HG03196 (cell line): Measurements from ENCODE around the gene YRDC.

Experiments
- ATAC-seq: cut with Tn5 transposase; IDR thresholded peaks from one replicate; pipeline ENCODE4 v1.9.1; 2021; ENCODE audit not compliant: unreplicated experiment

Gene YRDC

GRCh38 chr1:37807555-37808368 is at the start of gene YRDC, which contains the start of gene C1orf122:
Gene YRDC (minus strand): TSS chr1:37808208. CDS start chr1:37808180, 28 bp downstream.
Gene C1orf122 (plus strand): TSS chr1:37807790. CDS start chr1:37808405, 615 bp downstream.
- ATAC-seq, result peak; percentile 83

GRCh38 chr1:37854406-37854805 is 46.4 kb upstream of the YRDC start:
- no peak for ATAC-seq

- ATAC-seq, result no peak
These were observed 45.1 kb upstream of the YRDC start for GRCh38 chr1:37853157-37853556.

- ATAC-seq, result no peak
These were observed 43.8 kb upstream of the YRDC start for GRCh38 chr1:37851782-37852210.

- no peak for ATAC-seq
These were observed 43.3 kb upstream of the YRDC start for GRCh38 chr1:37851262-37851661.

- no peak for ATAC-seq
These were observed 42.4 kb upstream of the YRDC start for GRCh38 chr1:37850352-37850955.

GRCh38 chr1:37849480-37849879 is 41.5 kb upstream of the YRDC start:
- no peak for ATAC-seq

- no peak for ATAC-seq
These were observed 38.8 kb upstream of the YRDC start for GRCh38 chr1:37846647-37847339.

GRCh38 chr1:37845786-37846185 is 37.8 kb upstream of the YRDC start:
- no peak for ATAC-seq

- no peak for ATAC-seq
These were observed 37.1 kb upstream of the YRDC start for GRCh38 chr1:37845049-37845646.

- no peak for ATAC-seq
These were observed 36.5 kb upstream of the YRDC start for GRCh38 chr1:37844536-37844935.

GRCh38 chr1:37841652-37842051 is 33.6 kb upstream of the YRDC start:
- ATAC-seq, result no peak

- no peak for ATAC-seq
These were observed 32.7 kb upstream of the YRDC start for GRCh38 chr1:37840711-37841110.

GRCh38 chr1:37839676-37840075 is 31.7 kb upstream of the YRDC start:
- ATAC-seq, result no peak

GRCh38 chr1:37836788-37837187 is 28.8 kb upstream of the YRDC start:
- ATAC-seq, result no peak

GRCh38 chr1:37831809-37832208 is 23.8 kb upstream of the YRDC start:
- ATAC-seq, result no peak

- no peak for ATAC-seq
These were observed 23.1 kb upstream of the YRDC start for GRCh38 chr1:37831109-37831508.

- ATAC-seq, result no peak
These were observed 20.5 kb upstream of the YRDC start for GRCh38 chr1:37828410-37829074.

- no peak for ATAC-seq
These were observed 17.5 kb upstream of the YRDC start for GRCh38 chr1:37825506-37825905.

- ATAC-seq, result no peak
These were observed 16.0 kb upstream of the YRDC start for GRCh38 chr1:37824001-37824400.
